ENCODE measurements around the gene NELL1. TPM values are rescaled to one million over a fixed set of nuclear protein-coding genes. Genes with fewer than 3 reads are reported as not detected.
"Not testable (repeated sequence)": the region's sequence is repeated elsewhere in the genome, so short reads cannot be mapped to it uniquely, and the experiment has no call there.

The NELL1 gene
- total RNA-seq, 1 experiment from 2014 or later: not detected

DNA sequence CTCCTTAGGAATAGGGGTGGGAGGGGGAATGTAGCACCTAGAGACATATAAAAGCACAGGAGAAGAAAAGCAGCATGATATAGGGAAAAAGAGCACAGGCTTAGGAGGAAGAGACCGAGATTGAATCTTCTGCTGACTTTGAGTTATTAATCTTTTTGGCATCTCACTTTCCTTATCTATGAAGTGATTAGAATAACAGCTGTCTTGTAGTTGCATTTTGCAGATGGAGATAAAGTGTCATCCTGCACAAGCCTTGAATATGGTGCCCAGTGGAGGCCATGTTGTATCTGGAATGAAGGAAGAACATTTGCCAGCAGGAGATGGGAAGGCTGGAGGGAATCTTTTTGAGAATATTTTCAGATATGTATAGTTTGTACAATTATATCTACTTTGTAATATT, 594.7 kb downstream of the NELL1 start:
- no peaks in the 10 kb centered on the region for H3K36me3 ChIP-seq (ENCODE audit: low read depth, low read length)
- BruUV-seq (replicated peaks): no TSS peak

DNA sequence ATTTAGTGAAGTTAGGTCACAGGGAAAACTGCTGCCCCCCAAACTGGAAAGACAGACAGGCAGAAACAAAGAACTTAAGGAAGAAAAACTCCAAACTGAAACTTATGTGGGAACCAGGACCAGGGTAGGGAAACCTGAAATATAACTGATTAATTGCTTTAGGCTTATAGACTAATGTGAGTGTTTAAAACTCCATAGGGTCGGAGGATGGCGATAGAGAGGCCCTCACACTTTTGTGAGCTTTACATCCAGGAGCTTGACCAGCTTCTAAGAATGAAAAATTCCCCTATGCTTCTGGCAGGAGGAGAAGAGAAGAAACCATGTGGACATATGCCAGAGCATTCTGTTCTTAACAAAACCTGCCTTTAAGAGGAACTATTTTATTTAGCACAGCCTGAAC, 598.6 kb downstream of the NELL1 start:
- ChIA-PET CTCF (no interaction called here), POLR2A (ENCODE audit: unreplicated experiment) (no interaction called here)
- BruUV-seq (replicated peaks): no TSS peak
- no peaks in the 10 kb centered on the region for H3K79me2 ChIP-seq (ENCODE audit: low read length)
- ATAC-seq: no peak
- TF ChIP-seq EZH2 (IDR thresholded peaks at IDR 0.05; ENCODE audit: low read length, unreplicated experiment) (no peak), EZH2phosphoT487 (IDR thresholded peaks at IDR 0.05; ENCODE audit: borderline replicate concordance, low read length) (no peak)
- TF ChIP-seq, protein P1, sequence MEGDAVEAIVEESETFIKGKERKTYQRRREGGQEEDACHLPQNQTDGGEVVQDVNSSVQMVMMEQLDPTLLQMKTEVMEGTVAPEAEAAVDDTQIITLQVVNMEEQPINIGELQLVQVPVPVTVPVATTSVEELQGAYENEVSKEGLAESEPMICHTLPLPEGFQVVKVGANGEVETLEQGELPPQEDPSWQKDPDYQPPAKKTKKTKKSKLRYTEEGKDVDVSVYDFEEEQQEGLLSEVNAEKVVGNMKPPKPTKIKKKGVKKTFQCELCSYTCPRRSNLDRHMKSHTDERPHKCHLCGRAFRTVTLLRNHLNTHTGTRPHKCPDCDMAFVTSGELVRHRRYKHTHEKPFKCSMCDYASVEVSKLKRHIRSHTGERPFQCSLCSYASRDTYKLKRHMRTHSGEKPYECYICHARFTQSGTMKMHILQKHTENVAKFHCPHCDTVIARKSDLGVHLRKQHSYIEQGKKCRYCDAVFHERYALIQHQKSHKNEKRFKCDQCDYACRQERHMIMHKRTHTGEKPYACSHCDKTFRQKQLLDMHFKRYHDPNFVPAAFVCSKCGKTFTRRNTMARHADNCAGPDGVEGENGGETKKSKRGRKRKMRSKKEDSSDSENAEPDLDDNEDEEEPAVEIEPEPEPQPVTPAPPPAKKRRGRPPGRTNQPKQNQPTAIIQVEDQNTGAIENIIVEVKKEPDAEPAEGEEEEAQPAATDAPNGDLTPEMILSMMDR (conservative IDR thresholded peaks at IDR 0.05; ENCODE audit: low read depth, low read length): no peak
- H4K20me1 ChIP-seq (ENCODE audit: low read length): no peaks in the 10 kb centered on the region
- no peak overlapping the region for H3K27ac ChIP-seq (ENCODE audit: low read length)
- no peak for DNase-seq
- H3K36me3 ChIP-seq (ENCODE audit: low read depth, low read length): no peaks in the 10 kb centered on the region
- no peak overlapping the region for H3K4me2 ChIP-seq (ENCODE audit: low read length)
- no peak overlapping the region for H3K9ac ChIP-seq (ENCODE audit: low read length)
- peaks cover 6% of the 10 kb centered on the region; the same call in 1 of the 2 replicates for H3K9me3 ChIP-seq (ENCODE audit: low read length)
- no peak overlapping the region for H3K4me3 ChIP-seq (ENCODE audit: low read length)
- H3F3A ChIP-seq (ENCODE audit: low read length, unreplicated experiment): no peaks in the 10 kb centered on the region
- H3K27me3 ChIP-seq (ENCODE audit: low read length): no peaks in the 10 kb centered on the region
- H2AFZ ChIP-seq (ENCODE audit: low read length): no peak overlapping the region
- intact Hi-C loops (cut with micrococcal nuclease): no loop called here
- no peaks in the 10 kb centered on the region for H3K4me1 ChIP-seq (ENCODE audit: insufficient read depth, low read length)
- H3K9me2 ChIP-seq (replicated peaks; ENCODE audit: low read length): no peaks in the 10 kb centered on the region

More for the DNA sequence above, 594.7 kb downstream of the NELL1 start:
- intact Hi-C loops (cut with micrococcal nuclease): no loop called here
- H3F3A ChIP-seq (ENCODE audit: low read length, unreplicated experiment): no peaks in the 10 kb centered on the region
- no peak overlapping the region for H3K4me3 ChIP-seq (ENCODE audit: low read length)
- TF ChIP-seq, protein P1 (conservative IDR thresholded peaks at IDR 0.05; ENCODE audit: low read depth, low read length): no peak
- TF ChIP-seq EZH2phosphoT487 (IDR thresholded peaks at IDR 0.05; ENCODE audit: borderline replicate concordance, low read length): no peak
- TF ChIP-seq EZH2 (IDR thresholded peaks at IDR 0.05; ENCODE audit: low read length, unreplicated experiment): no peak
- no peaks in the 10 kb centered on the region for H3K9me2 ChIP-seq (replicated peaks; ENCODE audit: low read length)
- H3K27ac ChIP-seq (ENCODE audit: low read length): no peak overlapping the region
- no peak overlapping the region for H2AFZ ChIP-seq (ENCODE audit: low read length)
- no peaks in the 10 kb centered on the region for H3K79me2 ChIP-seq (ENCODE audit: low read length)
- peaks cover 6% of the 10 kb centered on the region; the same call in 1 of the 2 replicates for H3K9me3 ChIP-seq (ENCODE audit: low read length)
- no peak for DNase-seq
- H3K4me2 ChIP-seq (ENCODE audit: low read length): no peak overlapping the region
- H4K20me1 ChIP-seq (ENCODE audit: low read length): no peaks in the 10 kb centered on the region
- POLR2A ChIA-PET (ENCODE audit: unreplicated experiment): no interaction called here
- CTCF ChIA-PET: no interaction called here
- H3K4me1 ChIP-seq (ENCODE audit: insufficient read depth, low read length): no peaks in the 10 kb centered on the region
- no peaks in the 10 kb centered on the region for H3K27me3 ChIP-seq (ENCODE audit: low read length)
- no peak overlapping the region for H3K9ac ChIP-seq (ENCODE audit: low read length)
- no peak for ATAC-seq

DNA sequence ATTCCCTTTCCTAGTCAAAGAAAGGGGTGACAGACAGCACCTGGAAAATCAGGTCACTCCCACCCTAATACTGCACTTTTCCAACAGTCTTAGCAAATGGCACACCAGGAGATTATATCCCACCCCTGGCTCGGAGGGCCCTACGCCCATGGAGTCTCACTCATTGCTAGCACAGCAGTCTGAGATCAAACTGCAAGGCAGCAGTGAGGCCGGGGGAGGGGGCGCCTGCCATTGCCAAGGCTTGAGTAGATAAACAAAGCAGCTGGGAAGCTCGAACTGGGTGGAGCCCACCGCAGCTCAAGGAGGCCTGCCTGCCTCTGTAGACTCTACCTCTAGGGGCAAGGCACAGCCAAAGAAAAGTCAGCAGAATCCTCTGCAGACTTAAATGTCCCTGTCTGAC, 602.8 kb downstream of the NELL1 start:
- H3K27me3 ChIP-seq (ENCODE audit: low read length); ATAC-seq: not testable (repeated sequence)

More for the DNA sequence above, 602.8 kb downstream of the NELL1 start:
- H2AFZ ChIP-seq (ENCODE audit: low read length); H3K4me3 ChIP-seq (ENCODE audit: low read length); H3K9me2 ChIP-seq (replicated peaks; ENCODE audit: low read length); H3K27ac ChIP-seq (ENCODE audit: low read length); H3K36me3 ChIP-seq (ENCODE audit: low read depth, low read length); CTCF ChIA-PET; H3K9me3 ChIP-seq (ENCODE audit: low read length); H3K9ac ChIP-seq (ENCODE audit: low read length); intact Hi-C loops (cut with micrococcal nuclease); H3K4me1 ChIP-seq (ENCODE audit: insufficient read depth, low read length); POLR2A ChIA-PET (ENCODE audit: unreplicated experiment); H3K79me2 ChIP-seq (ENCODE audit: low read length); DNase-seq; BruUV-seq (replicated peaks); H3F3A ChIP-seq (ENCODE audit: low read length, unreplicated experiment); H4K20me1 ChIP-seq (ENCODE audit: low read length); H3K4me2 ChIP-seq (ENCODE audit: low read length): not testable (repeated sequence)
